Measurements from ENCODE around the gene CACNA1D. TPM values are rescaled to one million over a fixed set of nuclear protein-coding genes. Genes with fewer than 3 reads are reported as not detected.

CACNA1D gene
- total RNA-seq, 2 donors from 2014 or later: 0.56 to 1.5 TPM

- Mint-ChIP-seq H3K4me3 (no peak overlapping the region), H3K36me3 (ENCODE audit: low read depth) (no peaks in the 10 kb centered on the region), H3K9me3 (no peaks in the 10 kb centered on the region), H3K27ac (no peak overlapping the region), H3K4me1 (no peaks in the 10 kb centered on the region), H3K27me3 (peaks cover 17% of the 10 kb centered on the region)
- no peak for ATAC-seq (replicated peaks)
Observed at GRCh38 chr3:53530205-53530604, 35.8 kb downstream of the CACNA1D start.

- Mint-ChIP-seq H3K27me3 (peaks cover 20% of the 10 kb centered on the region), H3K36me3 (ENCODE audit: low read depth) (no peaks in the 10 kb centered on the region), H3K27ac (no peak overlapping the region), H3K4me3 (no peak overlapping the region), H3K4me1 (no peaks in the 10 kb centered on the region), H3K9me3 (no peaks in the 10 kb centered on the region)
- ATAC-seq (replicated peaks): no peak
Observed at GRCh38 chr3:53531749-53532148, 37.3 kb downstream of the CACNA1D start.

GRCh38 chr3:53533472-53533871 lies 39.1 kb downstream of the CACNA1D start:
- H3K36me3 Mint-ChIP-seq (ENCODE audit: low read depth): no peaks in the 10 kb centered on the region
- no peaks in the 10 kb centered on the region for H3K4me1 Mint-ChIP-seq
- ATAC-seq (replicated peaks): no peak
- H3K4me3 Mint-ChIP-seq: no peak overlapping the region
- no peak overlapping the region for H3K27ac Mint-ChIP-seq
- peaks cover 20% of the 10 kb centered on the region for H3K27me3 Mint-ChIP-seq
- no peaks in the 10 kb centered on the region for H3K9me3 Mint-ChIP-seq

- H3K4me1 Mint-ChIP-seq: no peaks in the 10 kb centered on the region
- peaks cover 21% of the 10 kb centered on the region for H3K27me3 Mint-ChIP-seq
- no peak overlapping the region for H3K27ac Mint-ChIP-seq
- no peaks in the 10 kb centered on the region for H3K9me3 Mint-ChIP-seq
- no peak overlapping the region for H3K4me3 Mint-ChIP-seq
- no peak for ATAC-seq (replicated peaks)
- no peaks in the 10 kb centered on the region for H3K36me3 Mint-ChIP-seq (ENCODE audit: low read depth)
Observed at GRCh38 chr3:53534216-53534615, 39.8 kb downstream of the CACNA1D start.

GRCh38 chr3:53534676-53535400 lies 40.4 kb downstream of the CACNA1D start:
- H3K36me3 Mint-ChIP-seq (ENCODE audit: low read depth): no peaks in the 10 kb centered on the region
- ATAC-seq (replicated peaks): no peak

GRCh38 chr3:53536282-53536681 lies 41.9 kb downstream of the CACNA1D start:
- H3K4me1 Mint-ChIP-seq: no peaks in the 10 kb centered on the region
- H3K36me3 Mint-ChIP-seq (ENCODE audit: low read depth): no peaks in the 10 kb centered on the region
- H3K27ac Mint-ChIP-seq: no peak overlapping the region
- no peak overlapping the region for H3K4me3 Mint-ChIP-seq
- no peak for ATAC-seq (replicated peaks)
- H3K9me3 Mint-ChIP-seq: no peaks in the 10 kb centered on the region
- peaks cover 20% of the 10 kb centered on the region for H3K27me3 Mint-ChIP-seq

More at GRCh38 chr3:53534676-53535400, 40.4 kb downstream of the CACNA1D start:
- Mint-ChIP-seq H3K27ac (no peak overlapping the region), H3K4me3 (no peak overlapping the region), H3K4me1 (no peaks in the 10 kb centered on the region), H3K27me3 (peaks cover 26% of the 10 kb centered on the region), H3K9me3 (no peaks in the 10 kb centered on the region)

- Mint-ChIP-seq H3K27ac (no peak overlapping the region), H3K27me3 (peaks cover 30% of the 10 kb centered on the region), H3K4me1 (no peaks in the 10 kb centered on the region), H3K9me3 (no peaks in the 10 kb centered on the region), H3K36me3 (ENCODE audit: low read depth) (no peaks in the 10 kb centered on the region), H3K4me3 (no peak overlapping the region)
- ATAC-seq (replicated peaks): peak; percentile 53
Observed at GRCh38 chr3:53544357-53544756, 49.9 kb downstream of the CACNA1D start.

- no peak for ATAC-seq (replicated peaks)
- H3K27me3 Mint-ChIP-seq: peaks cover 26% of the 10 kb centered on the region
- H3K27ac Mint-ChIP-seq: no peak overlapping the region
Observed at GRCh38 chr3:53545310-53545995, 51.0 kb downstream of the CACNA1D start.

GRCh38 chr3:53545996-53546359 lies 51.6 kb downstream of the CACNA1D start:
- no peak for ATAC-seq (replicated peaks)

More at GRCh38 chr3:53545310-53545995, 51.0 kb downstream of the CACNA1D start:
- Mint-ChIP-seq H3K36me3 (ENCODE audit: low read depth) (no peaks in the 10 kb centered on the region), H3K4me1 (no peaks in the 10 kb centered on the region), H3K4me3 (no peak overlapping the region), H3K9me3 (no peaks in the 10 kb centered on the region)

GRCh38 chr3:53547327-53547726 lies 52.9 kb downstream of the CACNA1D start:
- H3K27ac Mint-ChIP-seq: no peak overlapping the region
- no peaks in the 10 kb centered on the region for H3K36me3 Mint-ChIP-seq (ENCODE audit: low read depth)
- H3K4me3 Mint-ChIP-seq: no peak overlapping the region
- peaks cover 21% of the 10 kb centered on the region for H3K27me3 Mint-ChIP-seq
- no peaks in the 10 kb centered on the region for H3K4me1 Mint-ChIP-seq
- ATAC-seq (replicated peaks): no peak
- H3K9me3 Mint-ChIP-seq: no peaks in the 10 kb centered on the region

More at GRCh38 chr3:53545996-53546359, 51.6 kb downstream of the CACNA1D start:
- no peaks in the 10 kb centered on the region for H3K36me3 Mint-ChIP-seq (ENCODE audit: low read depth)
- no peaks in the 10 kb centered on the region for H3K9me3 Mint-ChIP-seq
- H3K27me3 Mint-ChIP-seq: peaks cover 26% of the 10 kb centered on the region
- no peaks in the 10 kb centered on the region for H3K4me1 Mint-ChIP-seq
- no peak overlapping the region for H3K4me3 Mint-ChIP-seq
- H3K27ac Mint-ChIP-seq: no peak overlapping the region

GRCh38 chr3:53550005-53550620 lies 55.7 kb downstream of the CACNA1D start:
- H3K36me3 Mint-ChIP-seq (ENCODE audit: low read depth): no peaks in the 10 kb centered on the region
- no peak for ATAC-seq (replicated peaks)
- no peak overlapping the region for H3K4me3 Mint-ChIP-seq
- peaks cover 14% of the 10 kb centered on the region for H3K27me3 Mint-ChIP-seq
- no peak overlapping the region for H3K27ac Mint-ChIP-seq
- peaks cover 6% of the 10 kb centered on the region for H3K4me1 Mint-ChIP-seq
- H3K9me3 Mint-ChIP-seq: no peaks in the 10 kb centered on the region

- ATAC-seq (replicated peaks): peak; percentile 57
- peaks cover 8% of the 10 kb centered on the region for H3K4me1 Mint-ChIP-seq
- H3K9me3 Mint-ChIP-seq: no peaks in the 10 kb centered on the region
- peaks cover 9% of the 10 kb centered on the region for H3K27me3 Mint-ChIP-seq
- no peaks in the 10 kb centered on the region for H3K36me3 Mint-ChIP-seq (ENCODE audit: low read depth)
- H3K27ac Mint-ChIP-seq: no peak overlapping the region
- H3K4me3 Mint-ChIP-seq: no peak overlapping the region
Observed at GRCh38 chr3:53551324-53551723, 56.9 kb downstream of the CACNA1D start.

- no peaks in the 10 kb centered on the region for H3K36me3 Mint-ChIP-seq (ENCODE audit: low read depth)
- H3K27ac Mint-ChIP-seq: no peak overlapping the region
- H3K27me3 Mint-ChIP-seq: peaks cover 5% of the 10 kb centered on the region
- no peak for ATAC-seq (replicated peaks)
- H3K9me3 Mint-ChIP-seq: no peaks in the 10 kb centered on the region
- H3K4me1 Mint-ChIP-seq: peaks cover 8% of the 10 kb centered on the region
- no peak overlapping the region for H3K4me3 Mint-ChIP-seq
Observed at GRCh38 chr3:53552730-53553129, 58.3 kb downstream of the CACNA1D start.

- H3K9me3 Mint-ChIP-seq: no peaks in the 10 kb centered on the region
- no peak overlapping the region for H3K4me3 Mint-ChIP-seq
- peaks cover 8% of the 10 kb centered on the region for H3K4me1 Mint-ChIP-seq
- no peaks in the 10 kb centered on the region for H3K36me3 Mint-ChIP-seq (ENCODE audit: low read depth)
- H3K27me3 Mint-ChIP-seq: peaks cover 5% of the 10 kb centered on the region
- no peak overlapping the region for H3K27ac Mint-ChIP-seq
- ATAC-seq (replicated peaks): no peak
Observed at GRCh38 chr3:53553200-53553599, 58.8 kb downstream of the CACNA1D start.

GRCh38 chr3:53554559-53555067 lies 60.2 kb downstream of the CACNA1D start:
- no peaks in the 10 kb centered on the region for H3K36me3 Mint-ChIP-seq (ENCODE audit: low read depth)
- peak; percentile 49 for ATAC-seq (replicated peaks)
- H3K27ac Mint-ChIP-seq: peak overlapping the region; percentile 83
- no peak overlapping the region for H3K4me3 Mint-ChIP-seq
- H3K4me1 Mint-ChIP-seq: peaks cover 8% of the 10 kb centered on the region
- peaks cover 4% of the 10 kb centered on the region for H3K9me3 Mint-ChIP-seq
- H3K27me3 Mint-ChIP-seq: peaks cover 14% of the 10 kb centered on the region

Measured in activated T-helper 17 cell treated with anti-CD3 and anti-CD28 coated beads, Interleukin-2, amount 50 U/mL, for 72 hours (primary cell).